A673 (cell line): ENCODE measurements around the gene ZC3H7B.

ENCODE experiments used
- EZH2 ChIP-seq: fragments of 200-600 bp; sonication (generic); IDR thresholded peaks from 2 replicates; pipeline ENCODE4 v1.6.1; 2017; ENCODE audit warnings: borderline replicate concordance, low read depth, mild to moderate bottlenecking, mixed read lengths, antibody characterized with exemption, low read length; ENCODE audit not compliant: poor library complexity, severe bottlenecking
- TF ChIP-seq, protein P1 (sequence below): fragments of 300-800, 200-600 bp; sonication (generic); conservative IDR thresholded peaks from 2 replicates; pipeline ENCODE4 v1.5.1; 2017; ENCODE audit warnings: low read depth, mild to moderate bottlenecking, antibody characterized with exemption, low read length, moderate library complexity, mixed read lengths

DNA sequence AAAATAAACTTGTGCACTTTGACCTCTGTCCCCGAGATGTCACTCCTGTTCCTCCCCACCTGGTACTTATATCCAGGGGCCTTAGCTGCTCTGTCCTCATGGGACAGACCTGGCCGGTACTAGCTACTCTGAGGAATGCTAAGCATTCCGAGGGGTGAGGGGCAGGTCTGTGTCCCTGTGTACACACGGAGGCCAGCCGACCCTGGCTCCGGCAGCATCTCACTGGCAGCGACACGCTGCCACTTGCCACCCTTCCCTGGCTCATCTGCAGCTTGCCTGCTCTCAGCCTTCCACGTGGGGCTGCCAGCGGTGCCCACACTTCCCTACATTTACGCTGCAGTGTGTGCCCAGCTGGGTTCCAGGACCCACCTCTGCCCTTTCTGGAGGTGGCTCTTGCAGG is 58.8 kb downstream of the ZC3H7B start:
- TF ChIP-seq, protein P1, sequence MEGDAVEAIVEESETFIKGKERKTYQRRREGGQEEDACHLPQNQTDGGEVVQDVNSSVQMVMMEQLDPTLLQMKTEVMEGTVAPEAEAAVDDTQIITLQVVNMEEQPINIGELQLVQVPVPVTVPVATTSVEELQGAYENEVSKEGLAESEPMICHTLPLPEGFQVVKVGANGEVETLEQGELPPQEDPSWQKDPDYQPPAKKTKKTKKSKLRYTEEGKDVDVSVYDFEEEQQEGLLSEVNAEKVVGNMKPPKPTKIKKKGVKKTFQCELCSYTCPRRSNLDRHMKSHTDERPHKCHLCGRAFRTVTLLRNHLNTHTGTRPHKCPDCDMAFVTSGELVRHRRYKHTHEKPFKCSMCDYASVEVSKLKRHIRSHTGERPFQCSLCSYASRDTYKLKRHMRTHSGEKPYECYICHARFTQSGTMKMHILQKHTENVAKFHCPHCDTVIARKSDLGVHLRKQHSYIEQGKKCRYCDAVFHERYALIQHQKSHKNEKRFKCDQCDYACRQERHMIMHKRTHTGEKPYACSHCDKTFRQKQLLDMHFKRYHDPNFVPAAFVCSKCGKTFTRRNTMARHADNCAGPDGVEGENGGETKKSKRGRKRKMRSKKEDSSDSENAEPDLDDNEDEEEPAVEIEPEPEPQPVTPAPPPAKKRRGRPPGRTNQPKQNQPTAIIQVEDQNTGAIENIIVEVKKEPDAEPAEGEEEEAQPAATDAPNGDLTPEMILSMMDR = no peak
- no peak for TF ChIP-seq EZH2
